Colonic mucosa (tissue), 4 donors: ENCODE data around the gene CARTPT. TPM values are rescaled to one million over a fixed set of nuclear protein-coding genes. Genes with fewer than 3 reads are reported as not detected.

Experiments
- DNase-seq: peaks from one replicate; pipeline ENCODE4 v3.0.0-alpha.2; 2020
- H3K27ac ChIP-seq: fragments of 200-600 bp; one replicate; pipeline ENCODE4 v1.8.0; 2021
- H3K27me3 ChIP-seq: fragments of 200-600 bp; one replicate; pipeline ENCODE4 v1.8.0; 2021
- H3K36me3 ChIP-seq: fragments of 200-600 bp; one replicate; pipeline ENCODE4 v1.8.0; 2021
- H3K4me1 ChIP-seq: fragments of 200-600 bp; one replicate; pipeline ENCODE4 v1.8.0; 2021; ENCODE audit warnings: mild to moderate bottlenecking
- H3K4me3 ChIP-seq: fragments of 200-600 bp; one replicate; pipeline ENCODE4 v1.8.0; 2021
- H3K9ac ChIP-seq, 2 donors: one replicate each; pipeline ENCODE4 v1.7.0; 2013; ENCODE audit warnings: control low read depth in 2 of 2, low read depth in 2 of 2, low read length in 2 of 2
- H3K9me3 ChIP-seq: fragments of 200-600 bp; one replicate; pipeline ENCODE4 v1.8.0; 2021
- intact Hi-C: fragments of 100-400 bp; cut with DNase I; formaldehyde crosslinking; loops from one replicate; pipeline ENCODE4 v1.14.1; 2022
- total RNA-seq, 2 donors: library from RNA; stranded (reverse); fragmentation: NEBNext Ultra II Directional in 1 of 2; extraction: Animal tissue kit (Norgen Biotek cat#: 25700) in 1 of 2; gene quantifications; one replicate each; pipeline ENCODE4 v1.2.1, GENCODE V29; 2021
- TF ChIP-seq, protein P1 (sequence below): fragments of 200-600 bp; IDR thresholded peaks from one replicate; pipeline ENCODE4 v1.8.0; 2022; ENCODE audit warnings: antibody characterized with exemption, mild to moderate bottlenecking
- donor health status: healthy.
- donor health status: DM: no; HTN: no; CAD: no.
- donor health status: DM: no; HTN: no; CAD: no.

CARTPT gene
- total RNA-seq = 1 to 10 TPM in 1 of 2 donors, under 1 TPM in 1; 0.67 to 2.4 TPM

DNA sequence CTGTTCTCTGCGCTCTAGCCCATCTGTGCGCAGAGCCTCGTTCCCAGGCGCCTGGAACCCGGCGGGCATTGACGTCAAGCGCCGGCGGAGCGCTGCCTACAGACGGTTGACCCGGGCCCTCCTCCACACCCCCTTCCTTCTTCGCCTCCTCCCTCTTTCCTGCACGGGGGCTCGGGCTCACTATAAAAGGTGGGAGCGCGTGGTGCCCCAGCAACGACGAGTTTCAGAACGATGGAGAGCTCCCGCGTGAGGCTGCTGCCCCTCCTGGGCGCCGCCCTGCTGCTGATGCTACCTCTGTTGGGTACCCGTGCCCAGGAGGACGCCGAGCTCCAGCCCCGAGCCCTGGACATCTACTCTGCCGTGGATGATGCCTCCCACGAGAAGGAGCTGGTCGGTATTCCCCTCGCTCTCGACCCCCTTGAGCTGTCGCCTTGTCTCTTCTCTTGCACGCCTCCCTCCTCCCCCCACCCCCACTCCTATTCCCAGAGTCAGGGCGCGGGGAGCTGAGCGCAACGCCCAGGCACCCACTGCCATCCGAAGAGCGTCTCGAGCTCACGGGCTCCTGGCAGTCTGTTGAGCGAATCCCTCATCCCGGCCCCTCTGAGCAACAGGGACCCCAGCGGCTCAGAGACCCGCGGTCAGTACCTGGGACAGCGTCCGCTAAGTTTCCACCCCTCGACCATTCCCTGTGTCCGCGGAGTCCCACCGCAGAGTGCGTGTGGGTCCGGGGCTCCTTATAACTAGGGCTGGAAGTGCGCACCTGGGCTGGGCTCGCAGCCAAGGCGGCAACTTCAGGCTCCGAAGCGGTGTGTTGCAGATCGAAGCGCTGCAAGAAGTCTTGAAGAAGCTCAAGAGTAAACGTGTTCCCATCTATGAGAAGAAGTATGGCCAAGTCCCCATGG is at the start of gene CARTPT:
Gene CARTPT (plus strand): TSS at position 213 of the 902 bp plus-strand sequence. CDS start 19 bp downstream, at position 232.
- H3K27me3 ChIP-seq = peaks cover 15% of the 10 kb centered on the region

DNA sequence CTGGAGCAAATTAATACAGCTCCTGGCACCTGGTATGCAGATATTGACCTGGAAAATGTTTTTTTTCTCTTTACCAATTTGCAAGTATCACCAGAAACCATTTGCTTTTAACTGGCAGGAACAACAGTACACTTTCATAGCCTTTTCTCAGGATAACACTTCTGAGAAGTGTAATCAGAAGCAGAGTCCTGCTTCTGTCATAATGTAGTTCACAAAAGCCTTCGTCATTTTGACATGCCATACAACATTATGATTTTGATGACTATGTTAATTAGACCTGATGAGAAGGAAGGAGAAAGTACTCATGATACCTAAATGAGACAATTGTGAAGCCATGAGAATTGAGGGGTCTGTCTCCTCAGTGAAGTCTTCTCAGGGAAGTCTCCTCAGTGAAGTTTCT is 41.1 kb upstream of the CARTPT start:
- TF ChIP-seq, protein P1, sequence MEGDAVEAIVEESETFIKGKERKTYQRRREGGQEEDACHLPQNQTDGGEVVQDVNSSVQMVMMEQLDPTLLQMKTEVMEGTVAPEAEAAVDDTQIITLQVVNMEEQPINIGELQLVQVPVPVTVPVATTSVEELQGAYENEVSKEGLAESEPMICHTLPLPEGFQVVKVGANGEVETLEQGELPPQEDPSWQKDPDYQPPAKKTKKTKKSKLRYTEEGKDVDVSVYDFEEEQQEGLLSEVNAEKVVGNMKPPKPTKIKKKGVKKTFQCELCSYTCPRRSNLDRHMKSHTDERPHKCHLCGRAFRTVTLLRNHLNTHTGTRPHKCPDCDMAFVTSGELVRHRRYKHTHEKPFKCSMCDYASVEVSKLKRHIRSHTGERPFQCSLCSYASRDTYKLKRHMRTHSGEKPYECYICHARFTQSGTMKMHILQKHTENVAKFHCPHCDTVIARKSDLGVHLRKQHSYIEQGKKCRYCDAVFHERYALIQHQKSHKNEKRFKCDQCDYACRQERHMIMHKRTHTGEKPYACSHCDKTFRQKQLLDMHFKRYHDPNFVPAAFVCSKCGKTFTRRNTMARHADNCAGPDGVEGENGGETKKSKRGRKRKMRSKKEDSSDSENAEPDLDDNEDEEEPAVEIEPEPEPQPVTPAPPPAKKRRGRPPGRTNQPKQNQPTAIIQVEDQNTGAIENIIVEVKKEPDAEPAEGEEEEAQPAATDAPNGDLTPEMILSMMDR = no peak
- no peak for DNase-seq
- no peak overlapping the region for H3K4me3 ChIP-seq
- no peaks in the 10 kb centered on the region for H3K4me1 ChIP-seq
- no peak overlapping the region for H3K9ac ChIP-seq
- H3K27ac ChIP-seq = no peak overlapping the region
- no peaks in the 10 kb centered on the region for H3K36me3 ChIP-seq
- no peaks in the 10 kb centered on the region for H3K9me3 ChIP-seq
- H3K27me3 ChIP-seq = no peaks in the 10 kb centered on the region
- intact Hi-C loops = no loop called here

More for the DNA sequence above, at the start of gene CARTPT:
- H3K27ac ChIP-seq = no peak within 1 kb of the TSS
- H3K9ac ChIP-seq = no peak within 1 kb of the TSS
- H3K4me3 ChIP-seq = no peak within 1 kb of the TSS
- no peaks in the 10 kb centered on the region for H3K9me3 ChIP-seq
- no peaks in the 10 kb centered on the region for H3K36me3 ChIP-seq
- intact Hi-C loops = no loop called here
- TF ChIP-seq, protein P1 = no peak
- H3K4me1 ChIP-seq = no peaks in the 10 kb centered on the region
- DNase-seq = no peak

DNA sequence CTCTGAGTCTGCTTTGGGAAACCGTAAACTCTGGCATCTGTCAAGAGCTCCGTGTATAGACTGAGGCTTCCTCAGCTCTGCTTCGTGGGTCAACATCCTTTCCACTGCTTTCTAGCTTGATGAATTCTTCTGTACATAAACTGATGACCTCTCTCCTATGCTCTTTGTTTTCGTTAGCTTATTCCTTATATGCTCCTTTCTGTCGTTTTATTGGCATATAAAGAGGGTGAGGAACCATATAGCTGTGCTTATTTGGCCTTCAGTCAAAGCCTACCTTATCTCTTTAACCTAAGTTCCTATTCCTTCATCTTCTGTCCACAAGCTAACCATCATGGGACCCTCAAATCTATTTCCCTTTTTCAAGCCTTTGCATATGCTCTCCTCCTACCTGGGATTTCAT is 39.4 kb upstream of the CARTPT start:
- TF ChIP-seq, protein P1 = no peak
- Histone ChIP-seq H3K36me3 (no peaks in the 10 kb centered on the region), H3K4me3 (no peak overlapping the region), H3K4me1 (no peaks in the 10 kb centered on the region), H3K9me3 (no peaks in the 10 kb centered on the region), H3K27me3 (no peaks in the 10 kb centered on the region), H3K9ac (no peak overlapping the region), H3K27ac (no peak overlapping the region)
- intact Hi-C loops = no loop called here
- DNase-seq = no peak

DNA sequence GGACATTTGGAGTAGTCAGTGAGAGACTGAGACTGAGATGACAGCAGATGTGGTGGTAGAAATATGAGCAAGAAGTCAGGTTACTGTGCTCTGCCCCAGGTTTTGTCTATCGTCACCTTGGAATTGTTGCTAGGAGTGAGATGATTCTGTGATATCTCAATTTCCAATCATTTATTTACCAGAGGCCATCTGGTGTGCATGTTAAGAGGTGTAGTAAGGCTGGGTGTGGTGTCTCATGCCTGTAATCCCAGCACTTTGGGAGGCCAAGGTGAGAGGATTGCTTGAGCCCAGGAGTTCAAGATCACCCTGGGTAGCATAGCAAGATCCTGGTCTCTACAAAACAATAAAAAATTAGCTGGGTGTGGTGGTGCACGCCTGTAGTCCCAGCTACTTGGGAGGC is 38.6 kb upstream of the CARTPT start:
- Histone ChIP-seq H3K36me3 (no peaks in the 10 kb centered on the region), H3K27me3 (no peaks in the 10 kb centered on the region), H3K9ac (no peak overlapping the region), H3K4me1 (no peaks in the 10 kb centered on the region), H3K4me3 (no peak overlapping the region), H3K9me3 (no peaks in the 10 kb centered on the region), H3K27ac (no peak overlapping the region)
- no peak for DNase-seq
- TF ChIP-seq, protein P1 = no peak
- intact Hi-C loops = no loop called here

DNA sequence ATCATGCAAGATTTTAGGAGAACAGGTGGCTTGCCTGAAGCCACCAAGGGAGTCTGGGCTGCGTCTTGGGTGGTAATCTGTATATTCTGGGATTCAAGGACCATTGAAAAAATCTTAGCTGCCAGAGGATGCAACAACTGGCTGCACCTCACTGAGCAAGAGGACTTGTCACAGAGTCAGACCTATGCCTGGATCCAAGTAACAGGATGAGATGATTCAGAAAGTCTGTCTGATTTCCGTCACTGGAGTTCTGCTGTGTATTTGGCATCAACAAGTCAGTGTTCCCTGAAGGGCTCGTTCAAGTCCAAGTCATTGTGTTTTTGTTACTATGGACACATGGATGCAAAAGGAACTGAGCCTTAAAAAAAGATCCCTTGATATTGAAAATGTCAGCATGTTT is 37.8 kb upstream of the CARTPT start:
- no peak for DNase-seq
- H3K4me3 ChIP-seq = no peak overlapping the region
- no peaks in the 10 kb centered on the region for H3K36me3 ChIP-seq
- intact Hi-C loops = no loop called here
- TF ChIP-seq, protein P1 = no peak
- H3K9ac ChIP-seq = no peak overlapping the region
- H3K4me1 ChIP-seq = no peaks in the 10 kb centered on the region
- no peaks in the 10 kb centered on the region for H3K27me3 ChIP-seq
- no peak overlapping the region for H3K27ac ChIP-seq
- H3K9me3 ChIP-seq = no peaks in the 10 kb centered on the region
